Kasumi-1 (cell line): ENCODE data around the gene HM13.
"Not testable (repeated sequence)": the region's sequence is repeated elsewhere in the genome, so short reads cannot be mapped to it uniquely, and the experiment has no call there.

Source experiments
- DNase-seq, 2 experiments: peaks; one replicate each; lab custom pipeline; 2025; lab: John Stamatoyannopoulos, UW

The HM13 gene

GRCh38 chr20:31608251-31608945 lies 94.2 kb downstream of the HM13 start:
- no peak for DNase-seq

GRCh38 chr20:31612271-31612640 lies 98.0 kb downstream of the HM13 start:
- not testable (repeated sequence) for DNase-seq

GRCh38 chr20:31615416-31615815 lies 101.2 kb downstream of the HM13 start:
- no peak for DNase-seq

GRCh38 chr20:31617432-31618104 lies 103.3 kb downstream of the HM13 start:
- peak; percentile 97 for DNase-seq
